GM23338 (cell line): Measurements from ENCODE around the gene RNF133. TPM values are rescaled to one million over a fixed set of nuclear protein-coding genes. Genes with fewer than 3 reads are reported as not detected.

Experiments
- ATAC-seq: fragments of 200-7000 bp; cut with Tn5 transposase; 3 replicates; pipeline ENCODE4 v1.9.1; 2020
- DNase-seq: peaks from one replicate; pipeline ENCODE4 v3.0.0-alpha.2; 2015; ENCODE audit warnings: low spot score
- H2AFZ ChIP-seq: fragments of 200-600 bp; sonication (generic); 2 replicates; pipeline ENCODE4 v1.8.0; 2016; ENCODE audit warnings: antibody characterized with exemption, mild to moderate bottlenecking, moderate library complexity
- H3F3A ChIP-seq: fragments of 200-600 bp; sonication (generic); replicated peaks from 2 replicates; pipeline ENCODE4 v1.8.0; 2017; ENCODE audit warnings: antibody characterized with exemption, mixed run types, low read depth
- H3K27ac ChIP-seq: fragments of 200-600 bp; sonication (generic); 2 replicates; pipeline ENCODE4 v1.6.1; 2016; ENCODE audit warnings: low read depth
- H3K27me3 ChIP-seq: fragments of 200-600 bp; sonication (generic); 2 replicates; pipeline ENCODE4 v1.8.0; 2016; ENCODE audit warnings: mild to moderate bottlenecking, mixed run types, moderate library complexity; ENCODE audit not compliant: insufficient read depth
- H3K36me3 ChIP-seq: fragments of 200-600 bp; sonication (generic); 2 replicates; pipeline ENCODE4 v1.8.0; 2016; ENCODE audit warnings: mild to moderate bottlenecking; ENCODE audit not compliant: insufficient read depth
- H3K4me1 ChIP-seq: fragments of 200-600 bp; sonication (generic); 2 replicates; pipeline ENCODE4 v1.8.0; 2016; ENCODE audit warnings: mild to moderate bottlenecking, moderate library complexity; ENCODE audit not compliant: insufficient read depth
- H3K4me2 ChIP-seq: fragments of 200-600 bp; sonication (generic); 2 replicates; pipeline ENCODE4 v1.7.1; 2017; ENCODE audit warnings: mixed run types
- H3K4me3 ChIP-seq: fragments of 200-600 bp; sonication (generic); 2 replicates; pipeline ENCODE4 v1.6.1; 2016; ENCODE audit warnings: mixed run types
- H3K79me2 ChIP-seq: fragments of 200-600 bp; sonication (generic); replicated peaks from 2 replicates; pipeline ENCODE4 v1.8.0; 2017; ENCODE audit warnings: mild to moderate bottlenecking; ENCODE audit not compliant: insufficient read depth
- H3K9me2 ChIP-seq: fragments of 200-600 bp; sonication (generic); 2 replicates; pipeline ENCODE4 v1.8.0; 2017; ENCODE audit not compliant: insufficient read depth
- H4K20me1 ChIP-seq: fragments of 200-600 bp; sonication (generic); replicated peaks from 2 replicates; pipeline ENCODE4 v1.8.0; 2017; ENCODE audit warnings: mild to moderate bottlenecking; ENCODE audit not compliant: insufficient read depth
- H3K27ac Mint-ChIP-seq: 2 replicates; pipeline ENCODE4 v1.8.0; 2020; ENCODE audit warnings: inconsistent platforms, mild to moderate bottlenecking, moderate library complexity, mixed read lengths
- H3K27me3 Mint-ChIP-seq: 3 replicates; pipeline ENCODE4 v1.8.0; 2022; ENCODE audit warnings: low read depth, mild to moderate bottlenecking, moderate library complexity, mixed read lengths, inconsistent platforms; ENCODE audit not compliant: insufficient read depth, poor library complexity
- H3K36me3 Mint-ChIP-seq: 3 replicates; pipeline ENCODE4 v1.8.0; 2021; ENCODE audit warnings: low read depth, mild to moderate bottlenecking, inconsistent platforms, moderate library complexity, mixed read lengths
- H3K4me1 Mint-ChIP-seq: 3 replicates; pipeline ENCODE4 v1.8.0; 2020; ENCODE audit warnings: mild to moderate bottlenecking, inconsistent platforms, mixed read lengths
- H3K4me3 Mint-ChIP-seq: 3 replicates; pipeline ENCODE4 v1.8.0; 2021; ENCODE audit warnings: moderate library complexity, mild to moderate bottlenecking, inconsistent platforms, mixed read lengths
- H3K9me3 Mint-ChIP-seq: 3 replicates; pipeline ENCODE4 v1.8.0; 2020; ENCODE audit warnings: moderate library complexity, mild to moderate bottlenecking, inconsistent platforms, mixed read lengths
- CREB1 ChIP-seq: fragments of 250-450 bp; sonication (Bioruptor Pico); IDR thresholded peaks from 2 replicates; pipeline ENCODE4 v1.5.0; 2020; ENCODE audit warnings: low read depth, mild to moderate bottlenecking, moderate library complexity
- EZH2 ChIP-seq: fragments of 200-600 bp; sonication (generic); IDR thresholded peaks from one replicate; pipeline ENCODE4 v1.8.0; 2017; ENCODE audit warnings: antibody characterized with exemption, mild to moderate bottlenecking, low read depth; ENCODE audit not compliant: unreplicated experiment
- EZH2phosphoT487 ChIP-seq: fragments of 200-600 bp; sonication (generic); IDR thresholded peaks from one replicate; pipeline ENCODE4 v1.8.1; 2018; ENCODE audit warnings: antibody characterized with exemption; ENCODE audit not compliant: unreplicated experiment
- JUNB ChIP-seq: IDR thresholded peaks from one replicate; pipeline ENCODE4 v1.6.1; 2016; ENCODE audit warnings: antibody characterized with exemption; ENCODE audit not compliant: unreplicated experiment
- NANOG ChIP-seq: IDR thresholded peaks from 2 replicates; pipeline ENCODE4 v1.6.1; 2016; ENCODE audit warnings: antibody characterized with exemption, borderline replicate concordance
- POLR2AphosphoS5 ChIP-seq: IDR thresholded peaks from 2 replicates; pipeline ENCODE4 v1.6.1; 2016; ENCODE audit warnings: antibody characterized with exemption, low read depth
- STAT1 ChIP-seq: IDR thresholded peaks from one replicate; pipeline ENCODE4 v1.6.1; 2016; ENCODE audit warnings: antibody characterized with exemption; ENCODE audit not compliant: unreplicated experiment
- ZNF114 ChIP-seq: fragments of 250-450 bp; sonication (Bioruptor Pico); IDR thresholded peaks from 2 replicates; pipeline ENCODE4 v1.5.0; 2020; ENCODE audit warnings: mild to moderate bottlenecking, moderate library complexity
- ZNF331 ChIP-seq: fragments of 250-450 bp; sonication (Bioruptor Pico); IDR thresholded peaks from 2 replicates; pipeline ENCODE4 v1.5.0; 2020; ENCODE audit warnings: low read depth, mild to moderate bottlenecking, moderate library complexity
- long read RNA-seq: library from polyadenylated mRNA; unstranded; transcript quantifications from one replicate; pipeline ENCODE4 v2.0.0, GENCODE V29; 2020; ENCODE audit not compliant: unreplicated experiment
- polyA plus RNA-seq: library from polyadenylated mRNA; unstranded; fragments of >200 nt; fragmentation: Nextera tagmentation; extraction: Ambion mirVana; gene quantifications from 2 replicates; pipeline ENCODE4 v1.2.1, GENCODE V29; 2016
- total RNA-seq: library from RNA; depleted of rRNA; stranded (reverse); fragments of >200 nt; shearing (Covaris generic); gene quantifications from 2 replicates; pipeline ENCODE4 v1.2.3, GENCODE V29; 2014; rRNA removed
- TF ChIP-seq, protein P1 (sequence below): IDR thresholded peaks from one replicate; pipeline ENCODE4 v1.6.1; 2018; ENCODE audit warnings: antibody characterized with exemption; ENCODE audit not compliant: unreplicated experiment
- TF ChIP-seq, protein P2 (sequence below): IDR thresholded peaks from 2 replicates; pipeline ENCODE4 v1.6.1; 2016; ENCODE audit warnings: antibody characterized with exemption
- TF ChIP-seq, protein P3 (sequence below), 2 experiments: fragments of 200-600 bp in 1 of 2; sonication (generic) in 1 of 2; conservative IDR thresholded peaks; 2 replicates each; pipeline versions ENCODE4 v1.5.1 to v1.6.1; 2016 to 2017; ENCODE audit warnings: antibody characterized with exemption in 2 of 2, low read depth in 2 of 2, mild to moderate bottlenecking in 2 of 2, moderate library complexity in 1 of 2
- TF ChIP-seq, protein P4 (sequence below): fragments of 250-450 bp; sonication (Bioruptor Pico); IDR thresholded peaks from 2 replicates; pipeline ENCODE4 v1.5.0; 2020; ENCODE audit warnings: mild to moderate bottlenecking, moderate library complexity

The RNF133 gene
- total RNA-seq (1.1 and 2.0 TPM in 2 replicates), polyA plus RNA-seq (not detected in 2 replicates)
- long read RNA-seq = 0 reads

DNA sequence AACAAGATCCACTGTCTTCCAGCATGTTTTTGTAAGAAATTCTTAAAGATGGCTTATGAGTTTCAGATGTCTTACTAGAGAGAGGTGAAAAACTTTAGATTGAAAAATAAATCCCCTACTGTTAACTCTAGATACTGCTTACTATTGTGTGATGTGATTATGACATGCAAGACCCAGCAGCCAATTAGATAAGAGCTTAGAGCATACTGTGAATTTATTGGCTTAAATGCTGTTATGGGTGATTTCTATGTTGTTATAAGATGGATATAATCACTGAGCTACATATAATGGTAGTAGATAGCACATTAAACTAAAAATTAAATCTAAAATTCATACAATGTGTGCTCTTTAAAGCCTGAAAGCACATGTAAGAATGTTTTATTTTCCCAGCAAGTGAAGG lies at the start of gene RNF133:
Gene RNF133, minus strand, starts transcription at position 101 of the 400 bp plus-strand sequence. CDS start 199 bp downstream, outside the sequence.
- no peak within 1 kb of the TSS for H3K4me3 ChIP-seq
- Mint-ChIP-seq H3K36me3 (peaks cover 7% of the 10 kb centered on the region; the same call in 2 of the 3 replicates), H3K4me1 (peaks cover 14% of the 10 kb centered on the region), H3K27ac (no peak within 1 kb of the TSS; the same call in 1 of the 2 replicates), H3K27me3 (no peaks in the 10 kb centered on the region), H3K4me3 (no peak within 1 kb of the TSS), H3K9me3 (no peaks in the 10 kb centered on the region)
- TF ChIP-seq, protein P1, sequence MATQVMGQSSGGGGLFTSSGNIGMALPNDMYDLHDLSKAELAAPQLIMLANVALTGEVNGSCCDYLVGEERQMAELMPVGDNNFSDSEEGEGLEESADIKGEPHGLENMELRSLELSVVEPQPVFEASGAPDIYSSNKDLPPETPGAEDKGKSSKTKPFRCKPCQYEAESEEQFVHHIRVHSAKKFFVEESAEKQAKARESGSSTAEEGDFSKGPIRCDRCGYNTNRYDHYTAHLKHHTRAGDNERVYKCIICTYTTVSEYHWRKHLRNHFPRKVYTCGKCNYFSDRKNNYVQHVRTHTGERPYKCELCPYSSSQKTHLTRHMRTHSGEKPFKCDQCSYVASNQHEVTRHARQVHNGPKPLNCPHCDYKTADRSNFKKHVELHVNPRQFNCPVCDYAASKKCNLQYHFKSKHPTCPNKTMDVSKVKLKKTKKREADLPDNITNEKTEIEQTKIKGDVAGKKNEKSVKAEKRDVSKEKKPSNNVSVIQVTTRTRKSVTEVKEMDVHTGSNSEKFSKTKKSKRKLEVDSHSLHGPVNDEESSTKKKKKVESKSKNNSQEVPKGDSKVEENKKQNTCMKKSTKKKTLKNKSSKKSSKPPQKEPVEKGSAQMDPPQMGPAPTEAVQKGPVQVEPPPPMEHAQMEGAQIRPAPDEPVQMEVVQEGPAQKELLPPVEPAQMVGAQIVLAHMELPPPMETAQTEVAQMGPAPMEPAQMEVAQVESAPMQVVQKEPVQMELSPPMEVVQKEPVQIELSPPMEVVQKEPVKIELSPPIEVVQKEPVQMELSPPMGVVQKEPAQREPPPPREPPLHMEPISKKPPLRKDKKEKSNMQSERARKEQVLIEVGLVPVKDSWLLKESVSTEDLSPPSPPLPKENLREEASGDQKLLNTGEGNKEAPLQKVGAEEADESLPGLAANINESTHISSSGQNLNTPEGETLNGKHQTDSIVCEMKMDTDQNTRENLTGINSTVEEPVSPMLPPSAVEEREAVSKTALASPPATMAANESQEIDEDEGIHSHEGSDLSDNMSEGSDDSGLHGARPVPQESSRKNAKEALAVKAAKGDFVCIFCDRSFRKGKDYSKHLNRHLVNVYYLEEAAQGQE = no peak
- TF ChIP-seq EZH2phosphoT487 (no peak), POLR2AphosphoS5 (no peak), EZH2 (no peak), JUNB (no peak), ZNF331 (CRISPR knock-in tag) (no peak), STAT1 (no peak), ZNF114 (CRISPR knock-in tag) (no peak), NANOG (no peak), CREB1 (CRISPR knock-in tag) (no peak)
- TF ChIP-seq, protein P2, sequence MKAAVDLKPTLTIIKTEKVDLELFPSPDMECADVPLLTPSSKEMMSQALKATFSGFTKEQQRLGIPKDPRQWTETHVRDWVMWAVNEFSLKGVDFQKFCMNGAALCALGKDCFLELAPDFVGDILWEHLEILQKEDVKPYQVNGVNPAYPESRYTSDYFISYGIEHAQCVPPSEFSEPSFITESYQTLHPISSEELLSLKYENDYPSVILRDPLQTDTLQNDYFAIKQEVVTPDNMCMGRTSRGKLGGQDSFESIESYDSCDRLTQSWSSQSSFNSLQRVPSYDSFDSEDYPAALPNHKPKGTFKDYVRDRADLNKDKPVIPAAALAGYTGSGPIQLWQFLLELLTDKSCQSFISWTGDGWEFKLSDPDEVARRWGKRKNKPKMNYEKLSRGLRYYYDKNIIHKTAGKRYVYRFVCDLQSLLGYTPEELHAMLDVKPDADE = no peak
- TF ChIP-seq, protein P3, sequence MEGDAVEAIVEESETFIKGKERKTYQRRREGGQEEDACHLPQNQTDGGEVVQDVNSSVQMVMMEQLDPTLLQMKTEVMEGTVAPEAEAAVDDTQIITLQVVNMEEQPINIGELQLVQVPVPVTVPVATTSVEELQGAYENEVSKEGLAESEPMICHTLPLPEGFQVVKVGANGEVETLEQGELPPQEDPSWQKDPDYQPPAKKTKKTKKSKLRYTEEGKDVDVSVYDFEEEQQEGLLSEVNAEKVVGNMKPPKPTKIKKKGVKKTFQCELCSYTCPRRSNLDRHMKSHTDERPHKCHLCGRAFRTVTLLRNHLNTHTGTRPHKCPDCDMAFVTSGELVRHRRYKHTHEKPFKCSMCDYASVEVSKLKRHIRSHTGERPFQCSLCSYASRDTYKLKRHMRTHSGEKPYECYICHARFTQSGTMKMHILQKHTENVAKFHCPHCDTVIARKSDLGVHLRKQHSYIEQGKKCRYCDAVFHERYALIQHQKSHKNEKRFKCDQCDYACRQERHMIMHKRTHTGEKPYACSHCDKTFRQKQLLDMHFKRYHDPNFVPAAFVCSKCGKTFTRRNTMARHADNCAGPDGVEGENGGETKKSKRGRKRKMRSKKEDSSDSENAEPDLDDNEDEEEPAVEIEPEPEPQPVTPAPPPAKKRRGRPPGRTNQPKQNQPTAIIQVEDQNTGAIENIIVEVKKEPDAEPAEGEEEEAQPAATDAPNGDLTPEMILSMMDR (conservative IDR thresholded peaks at IDR 0.05; ENCODE audit: low read depth in 2 of 2) = no peak
- TF ChIP-seq, protein P4, sequence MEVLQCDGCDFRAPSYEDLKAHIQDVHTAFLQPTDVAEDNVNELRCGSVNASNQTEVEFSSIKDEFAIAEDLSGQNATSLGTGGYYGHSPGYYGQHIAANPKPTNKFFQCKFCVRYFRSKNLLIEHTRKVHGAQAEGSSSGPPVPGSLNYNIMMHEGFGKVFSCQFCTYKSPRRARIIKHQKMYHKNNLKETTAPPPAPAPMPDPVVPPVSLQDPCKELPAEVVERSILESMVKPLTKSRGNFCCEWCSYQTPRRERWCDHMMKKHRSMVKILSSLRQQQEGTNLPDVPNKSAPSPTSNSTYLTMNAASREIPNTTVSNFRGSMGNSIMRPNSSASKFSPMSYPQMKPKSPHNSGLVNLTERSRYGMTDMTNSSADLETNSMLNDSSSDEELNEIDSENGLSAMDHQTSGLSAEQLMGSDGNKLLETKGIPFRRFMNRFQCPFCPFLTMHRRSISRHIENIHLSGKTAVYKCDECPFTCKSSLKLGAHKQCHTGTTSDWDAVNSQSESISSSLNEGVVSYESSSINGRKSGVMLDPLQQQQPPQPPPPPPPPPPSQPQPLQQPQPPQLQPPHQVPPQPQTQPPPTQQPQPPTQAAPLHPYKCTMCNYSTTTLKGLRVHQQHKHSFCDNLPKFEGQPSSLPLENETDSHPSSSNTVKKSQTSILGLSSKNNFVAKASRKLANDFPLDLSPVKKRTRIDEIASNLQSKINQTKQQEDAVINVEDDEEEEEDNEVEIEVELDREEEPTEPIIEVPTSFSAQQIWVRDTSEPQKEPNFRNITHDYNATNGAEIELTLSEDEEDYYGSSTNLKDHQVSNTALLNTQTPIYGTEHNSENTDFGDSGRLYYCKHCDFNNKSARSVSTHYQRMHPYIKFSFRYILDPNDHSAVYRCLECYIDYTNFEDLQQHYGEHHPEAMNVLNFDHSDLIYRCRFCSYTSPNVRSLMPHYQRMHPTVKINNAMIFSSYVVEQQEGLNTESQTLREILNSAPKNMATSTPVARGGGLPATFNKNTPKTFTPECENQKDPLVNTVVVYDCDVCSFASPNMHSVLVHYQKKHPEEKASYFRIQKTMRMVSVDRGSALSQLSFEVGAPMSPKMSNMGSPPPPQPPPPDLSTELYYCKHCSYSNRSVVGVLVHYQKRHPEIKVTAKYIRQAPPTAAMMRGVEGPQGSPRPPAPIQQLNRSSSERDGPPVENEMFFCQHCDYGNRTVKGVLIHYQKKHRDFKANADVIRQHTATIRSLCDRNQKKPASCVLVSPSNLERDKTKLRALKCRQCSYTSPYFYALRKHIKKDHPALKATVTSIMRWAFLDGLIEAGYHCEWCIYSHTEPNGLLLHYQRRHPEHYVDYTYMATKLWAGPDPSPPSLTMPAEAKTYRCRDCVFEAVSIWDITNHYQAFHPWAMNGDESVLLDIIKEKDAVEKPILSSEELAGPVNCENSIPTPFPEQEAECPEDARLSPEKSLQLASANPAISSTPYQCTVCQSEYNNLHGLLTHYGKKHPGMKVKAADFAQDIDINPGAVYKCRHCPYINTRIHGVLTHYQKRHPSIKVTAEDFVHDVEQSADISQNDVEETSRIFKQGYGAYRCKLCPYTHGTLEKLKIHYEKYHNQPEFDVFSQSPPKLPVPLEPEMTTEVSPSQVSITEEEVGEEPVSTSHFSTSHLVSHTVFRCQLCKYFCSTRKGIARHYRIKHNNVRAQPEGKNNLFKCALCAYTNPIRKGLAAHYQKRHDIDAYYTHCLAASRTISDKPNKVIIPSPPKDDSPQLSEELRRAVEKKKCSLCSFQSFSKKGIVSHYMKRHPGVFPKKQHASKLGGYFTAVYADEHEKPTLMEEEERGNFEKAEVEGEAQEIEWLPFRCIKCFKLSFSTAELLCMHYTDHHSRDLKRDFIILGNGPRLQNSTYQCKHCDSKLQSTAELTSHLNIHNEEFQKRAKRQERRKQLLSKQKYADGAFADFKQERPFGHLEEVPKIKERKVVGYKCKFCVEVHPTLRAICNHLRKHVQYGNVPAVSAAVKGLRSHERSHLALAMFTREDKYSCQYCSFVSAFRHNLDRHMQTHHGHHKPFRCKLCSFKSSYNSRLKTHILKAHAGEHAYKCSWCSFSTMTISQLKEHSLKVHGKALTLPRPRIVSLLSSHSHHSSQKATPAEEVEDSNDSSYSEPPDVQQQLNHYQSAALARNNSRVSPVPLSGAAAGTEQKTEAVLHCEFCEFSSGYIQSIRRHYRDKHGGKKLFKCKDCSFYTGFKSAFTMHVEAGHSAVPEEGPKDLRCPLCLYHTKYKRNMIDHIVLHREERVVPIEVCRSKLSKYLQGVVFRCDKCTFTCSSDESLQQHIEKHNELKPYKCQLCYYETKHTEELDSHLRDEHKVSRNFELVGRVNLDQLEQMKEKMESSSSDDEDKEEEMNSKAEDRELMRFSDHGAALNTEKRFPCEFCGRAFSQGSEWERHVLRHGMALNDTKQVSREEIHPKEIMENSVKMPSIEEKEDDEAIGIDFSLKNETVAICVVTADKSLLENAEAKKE (CRISPR knock-in tag) = no peak
- H3F3A ChIP-seq = no peaks in the 10 kb centered on the region
- DNase-seq = no peak
- H3K79me2 ChIP-seq = no peaks in the 10 kb centered on the region
- no peaks in the 10 kb centered on the region for H3K27me3 ChIP-seq
- no peak within 1 kb of the TSS for H3K27ac ChIP-seq
- ATAC-seq = no peak
- peaks cover 10% of the 10 kb centered on the region; the same call in 1 of the 2 replicates for H3K4me1 ChIP-seq
- no peaks in the 10 kb centered on the region for H4K20me1 ChIP-seq
- no peaks in the 10 kb centered on the region for H3K9me2 ChIP-seq
- no peak within 1 kb of the TSS for H2AFZ ChIP-seq
- no peak within 1 kb of the TSS for H3K4me2 ChIP-seq
- no peaks in the 10 kb centered on the region for H3K36me3 ChIP-seq
